ENCODE data around the gene SEMA3G.

DNA sequence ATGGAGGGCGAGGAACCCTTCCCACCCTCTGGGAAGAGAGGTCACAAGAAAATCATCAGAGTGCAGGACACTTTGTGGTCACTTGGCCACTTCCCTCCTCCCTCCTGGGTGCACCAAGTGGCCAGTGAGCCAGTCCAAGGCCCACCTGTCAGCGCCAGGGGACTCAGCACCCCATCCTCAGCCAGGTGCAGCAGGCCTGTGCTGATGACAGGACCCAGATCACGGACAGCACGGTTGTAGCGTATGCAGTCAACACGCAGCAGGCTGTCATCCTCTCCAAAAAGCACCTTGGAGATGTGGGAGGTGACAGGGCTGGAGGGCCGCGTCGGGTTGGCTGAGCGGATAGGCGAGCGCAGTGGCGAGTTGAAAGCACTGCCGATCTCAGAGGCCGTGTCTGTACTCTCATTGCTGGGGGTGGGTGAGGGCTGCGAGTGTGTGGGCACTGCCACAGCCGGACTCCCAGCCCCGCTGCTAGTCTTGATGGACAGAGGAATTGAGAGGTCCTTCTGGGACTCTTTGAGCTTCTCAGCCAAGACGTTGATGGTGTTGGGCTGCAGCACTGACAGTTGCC is 41.5 kb downstream of the SEMA3G start:
- TF ChIP-seq, protein P1, sequence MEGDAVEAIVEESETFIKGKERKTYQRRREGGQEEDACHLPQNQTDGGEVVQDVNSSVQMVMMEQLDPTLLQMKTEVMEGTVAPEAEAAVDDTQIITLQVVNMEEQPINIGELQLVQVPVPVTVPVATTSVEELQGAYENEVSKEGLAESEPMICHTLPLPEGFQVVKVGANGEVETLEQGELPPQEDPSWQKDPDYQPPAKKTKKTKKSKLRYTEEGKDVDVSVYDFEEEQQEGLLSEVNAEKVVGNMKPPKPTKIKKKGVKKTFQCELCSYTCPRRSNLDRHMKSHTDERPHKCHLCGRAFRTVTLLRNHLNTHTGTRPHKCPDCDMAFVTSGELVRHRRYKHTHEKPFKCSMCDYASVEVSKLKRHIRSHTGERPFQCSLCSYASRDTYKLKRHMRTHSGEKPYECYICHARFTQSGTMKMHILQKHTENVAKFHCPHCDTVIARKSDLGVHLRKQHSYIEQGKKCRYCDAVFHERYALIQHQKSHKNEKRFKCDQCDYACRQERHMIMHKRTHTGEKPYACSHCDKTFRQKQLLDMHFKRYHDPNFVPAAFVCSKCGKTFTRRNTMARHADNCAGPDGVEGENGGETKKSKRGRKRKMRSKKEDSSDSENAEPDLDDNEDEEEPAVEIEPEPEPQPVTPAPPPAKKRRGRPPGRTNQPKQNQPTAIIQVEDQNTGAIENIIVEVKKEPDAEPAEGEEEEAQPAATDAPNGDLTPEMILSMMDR (conservative IDR thresholded peaks at IDR 0.05): no peak
- TF ChIP-seq EZH2 (IDR thresholded peaks at IDR 0.05; ENCODE audit: low read depth): no peak
